Measurements from ENCODE around the gene ABCG8. TPM values are rescaled to one million over a fixed set of nuclear protein-coding genes. Genes with fewer than 3 reads are reported as not detected.

Gene ABCG8
- total RNA-seq, 2 donors from 2014 or later, result not detected

DNA sequence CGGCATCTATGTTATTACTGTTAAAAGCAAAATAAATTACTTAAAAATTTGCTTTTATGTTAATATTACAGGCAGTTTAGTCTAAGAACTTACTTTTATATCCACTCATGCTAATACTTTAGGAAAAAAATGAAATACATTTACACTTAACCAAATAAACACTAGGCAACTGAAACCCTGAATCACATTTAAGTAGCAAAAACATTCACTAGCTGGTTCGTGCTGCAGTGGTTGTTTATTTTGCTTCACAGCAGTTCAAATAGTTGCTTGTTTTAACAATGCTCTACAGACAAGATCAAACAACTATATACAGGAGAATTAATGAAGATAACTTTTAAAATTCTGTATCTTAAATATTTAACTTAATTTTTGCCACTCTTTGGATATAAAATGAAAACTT, 60.8 kb downstream of the ABCG8 start:
- TF ChIP-seq, protein P1, sequence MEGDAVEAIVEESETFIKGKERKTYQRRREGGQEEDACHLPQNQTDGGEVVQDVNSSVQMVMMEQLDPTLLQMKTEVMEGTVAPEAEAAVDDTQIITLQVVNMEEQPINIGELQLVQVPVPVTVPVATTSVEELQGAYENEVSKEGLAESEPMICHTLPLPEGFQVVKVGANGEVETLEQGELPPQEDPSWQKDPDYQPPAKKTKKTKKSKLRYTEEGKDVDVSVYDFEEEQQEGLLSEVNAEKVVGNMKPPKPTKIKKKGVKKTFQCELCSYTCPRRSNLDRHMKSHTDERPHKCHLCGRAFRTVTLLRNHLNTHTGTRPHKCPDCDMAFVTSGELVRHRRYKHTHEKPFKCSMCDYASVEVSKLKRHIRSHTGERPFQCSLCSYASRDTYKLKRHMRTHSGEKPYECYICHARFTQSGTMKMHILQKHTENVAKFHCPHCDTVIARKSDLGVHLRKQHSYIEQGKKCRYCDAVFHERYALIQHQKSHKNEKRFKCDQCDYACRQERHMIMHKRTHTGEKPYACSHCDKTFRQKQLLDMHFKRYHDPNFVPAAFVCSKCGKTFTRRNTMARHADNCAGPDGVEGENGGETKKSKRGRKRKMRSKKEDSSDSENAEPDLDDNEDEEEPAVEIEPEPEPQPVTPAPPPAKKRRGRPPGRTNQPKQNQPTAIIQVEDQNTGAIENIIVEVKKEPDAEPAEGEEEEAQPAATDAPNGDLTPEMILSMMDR (conservative IDR thresholded peaks at IDR 0.05), result no peak
- no peaks in the 10 kb centered on the region for H3K9me3 Mint-ChIP-seq
- H3K4me3 Mint-ChIP-seq, result no peak overlapping the region
- peaks cover 63% of the 10 kb centered on the region for H3K36me3 Mint-ChIP-seq (ENCODE audit: low read depth)
- Histone ChIP-seq H3K4me3 (ENCODE audit: low read length) (no peak overlapping the region), H3K9ac (ENCODE audit: extremely low read depth, low read length, poor library complexity, severe bottlenecking) (no peak overlapping the region), H3K27ac (ENCODE audit: low read depth, low read length) (no peak overlapping the region), H3K4me1 (ENCODE audit: control insufficient read depth, insufficient read depth, low read length) (no peaks in the 10 kb centered on the region), H3K36me3 (ENCODE audit: control insufficient read depth, insufficient read depth, low read length) (peaks cover 85% of the 10 kb centered on the region), H3K9me3 (ENCODE audit: control insufficient read depth, low read length) (no peaks in the 10 kb centered on the region), H3K27me3 (ENCODE audit: control insufficient read depth, insufficient read depth, low read length, poor library complexity, severe bottlenecking) (no peaks in the 10 kb centered on the region)
- peaks cover 16% of the 10 kb centered on the region for H3K4me1 Mint-ChIP-seq
- no peak for DNase-seq
- H3K27me3 Mint-ChIP-seq (ENCODE audit: insufficient read depth), result no peaks in the 10 kb centered on the region
- H3K27ac Mint-ChIP-seq, result no peak overlapping the region
- WGBS, 2 experiments (ENCODE audit: insufficient coverage in 1 of 2, insufficient read length in 1 of 2), result 100% methylated on average over 1 of the region's 2 CpGs; no CpG with 5 or more reads in 1 of the 2 experiments

GRCh38 chr2:43905371-43905803, 66.6 kb downstream of the ABCG8 start:
- Mint-ChIP-seq H3K4me3 (no peak overlapping the region), H3K4me1 (peaks cover 7% of the 10 kb centered on the region), H3K27me3 (ENCODE audit: insufficient read depth) (no peaks in the 10 kb centered on the region), H3K27ac (no peak overlapping the region), H3K36me3 (ENCODE audit: low read depth) (peaks cover 51% of the 10 kb centered on the region), H3K9me3 (no peaks in the 10 kb centered on the region)
- Histone ChIP-seq H3K9me3 (ENCODE audit: control insufficient read depth, low read length) (no peaks in the 10 kb centered on the region), H3K27me3 (ENCODE audit: control insufficient read depth, insufficient read depth, low read length, poor library complexity, severe bottlenecking) (no peaks in the 10 kb centered on the region), H3K4me1 (ENCODE audit: control insufficient read depth, insufficient read depth, low read length) (peaks cover 7% of the 10 kb centered on the region), H3K36me3 (ENCODE audit: control insufficient read depth, insufficient read depth, low read length) (peaks cover 72% of the 10 kb centered on the region), H3K4me3 (ENCODE audit: low read length) (no peak overlapping the region), H3K27ac (ENCODE audit: low read depth, low read length) (no peak overlapping the region), H3K9ac (ENCODE audit: extremely low read depth, low read length, poor library complexity, severe bottlenecking) (no peak overlapping the region)
- DNase-seq, result no peak
- TF ChIP-seq, protein P1 (conservative IDR thresholded peaks at IDR 0.05), result no peak
- WGBS, 2 experiments (ENCODE audit: insufficient coverage in 1 of 2, insufficient read length in 1 of 2), result 92 to 96% methylated on average over 9 to 11 of the region's 11 CpGs

- H3K4me3 Mint-ChIP-seq, result no peak overlapping the region
- Histone ChIP-seq H3K27me3 (ENCODE audit: control insufficient read depth, insufficient read depth, low read length, poor library complexity, severe bottlenecking) (no peaks in the 10 kb centered on the region), H3K4me1 (ENCODE audit: control insufficient read depth, insufficient read depth, low read length) (peaks cover 7% of the 10 kb centered on the region), H3K9me3 (ENCODE audit: control insufficient read depth, low read length) (no peaks in the 10 kb centered on the region), H3K36me3 (ENCODE audit: control insufficient read depth, insufficient read depth, low read length) (peaks cover 69% of the 10 kb centered on the region), H3K27ac (ENCODE audit: low read depth, low read length) (no peak overlapping the region), H3K9ac (ENCODE audit: extremely low read depth, low read length, poor library complexity, severe bottlenecking) (no peak overlapping the region), H3K4me3 (ENCODE audit: low read length) (no peak overlapping the region)
- H3K27me3 Mint-ChIP-seq (ENCODE audit: insufficient read depth), result no peaks in the 10 kb centered on the region
- H3K9me3 Mint-ChIP-seq, result no peaks in the 10 kb centered on the region
- H3K36me3 Mint-ChIP-seq (ENCODE audit: low read depth), result peaks cover 48% of the 10 kb centered on the region
- WGBS, 2 experiments (ENCODE audit: insufficient coverage in 1 of 2, insufficient read length in 1 of 2), result 98 to 99% methylated on average over 5 of the region's 5 CpGs
- TF ChIP-seq, protein P1 (conservative IDR thresholded peaks at IDR 0.05), result no peak
- H3K4me1 Mint-ChIP-seq, result peaks cover 7% of the 10 kb centered on the region
- no peak overlapping the region for H3K27ac Mint-ChIP-seq
- no peak for DNase-seq
Observed at GRCh38 chr2:43905871-43906270, 67.1 kb downstream of the ABCG8 start.

All from endodermal cell (in vitro differentiated cells).